Stimulated activated CD8-positive, alpha-beta memory T cell treated with anti-CD3 and anti-CD28 coated beads, Interleukin-7, amount 100 ng/mL, for 4 hours (primary cell): ENCODE measurements around the gene PIP5K1C.
A peak's percentile ranks its signal among the peaks of the same experiment; 100 is the strongest.

Source experiments
- DNase-seq, 2 donors: peaks; one replicate each; pipeline ENCODE4 v3.0.0-alpha.2; 2020; ENCODE audit warnings: low read depth in 2 of 2

Gene PIP5K1C

GRCh38 chr19:3693025-3693925 lies 7.0 kb downstream of the PIP5K1C start:
- no peak for DNase-seq

DNA sequence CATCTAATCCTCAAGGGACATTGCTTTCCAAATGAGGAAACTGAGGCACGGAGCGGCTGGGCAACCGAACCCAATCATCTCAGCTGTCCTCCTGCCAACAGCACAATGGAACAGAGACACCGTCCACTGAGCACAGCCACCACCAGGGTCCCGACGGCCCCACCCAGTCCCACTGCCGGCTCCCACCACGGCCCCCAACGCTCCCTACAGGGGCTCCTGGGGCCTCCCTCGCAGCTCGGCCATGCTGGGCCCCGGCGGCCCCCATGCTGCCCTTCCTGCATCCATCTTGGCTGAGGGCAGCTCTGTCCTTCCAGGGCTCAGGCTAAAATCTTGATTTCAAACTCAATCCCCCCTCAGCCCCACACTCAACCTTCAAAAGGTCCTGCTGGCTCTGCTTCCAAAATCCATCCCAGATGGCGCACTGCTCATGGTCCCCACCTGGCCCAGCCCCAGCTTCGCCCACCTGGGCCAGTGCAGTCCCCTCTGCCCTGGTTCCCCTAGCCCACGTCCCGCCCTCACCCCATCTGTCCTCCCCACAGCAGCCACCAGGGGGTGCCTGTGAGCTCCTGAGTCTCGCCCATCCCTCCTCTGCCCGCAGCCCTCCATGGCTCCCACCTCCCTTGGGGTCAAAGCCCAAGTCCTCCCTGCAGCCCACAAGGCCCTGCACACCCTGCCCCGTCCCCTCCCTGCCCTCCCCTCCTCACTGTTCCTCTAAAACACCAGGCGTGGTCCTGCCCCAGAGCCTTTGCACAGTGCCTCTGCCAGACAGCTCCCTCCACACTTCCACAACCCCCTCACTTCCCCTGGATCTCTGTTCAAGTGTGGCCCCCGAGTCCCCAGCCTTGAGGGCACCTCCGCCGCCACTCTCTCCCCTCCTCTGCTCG lies 7.9 kb downstream of the PIP5K1C start:
- DNase-seq = no peak

- no peak for DNase-seq
Observed at GRCh38 chr19:3691726-3692125, 8.5 kb downstream of the PIP5K1C start.

GRCh38 chr19:3691372-3691716 lies 8.9 kb downstream of the PIP5K1C start:
- no peak for DNase-seq

DNA sequence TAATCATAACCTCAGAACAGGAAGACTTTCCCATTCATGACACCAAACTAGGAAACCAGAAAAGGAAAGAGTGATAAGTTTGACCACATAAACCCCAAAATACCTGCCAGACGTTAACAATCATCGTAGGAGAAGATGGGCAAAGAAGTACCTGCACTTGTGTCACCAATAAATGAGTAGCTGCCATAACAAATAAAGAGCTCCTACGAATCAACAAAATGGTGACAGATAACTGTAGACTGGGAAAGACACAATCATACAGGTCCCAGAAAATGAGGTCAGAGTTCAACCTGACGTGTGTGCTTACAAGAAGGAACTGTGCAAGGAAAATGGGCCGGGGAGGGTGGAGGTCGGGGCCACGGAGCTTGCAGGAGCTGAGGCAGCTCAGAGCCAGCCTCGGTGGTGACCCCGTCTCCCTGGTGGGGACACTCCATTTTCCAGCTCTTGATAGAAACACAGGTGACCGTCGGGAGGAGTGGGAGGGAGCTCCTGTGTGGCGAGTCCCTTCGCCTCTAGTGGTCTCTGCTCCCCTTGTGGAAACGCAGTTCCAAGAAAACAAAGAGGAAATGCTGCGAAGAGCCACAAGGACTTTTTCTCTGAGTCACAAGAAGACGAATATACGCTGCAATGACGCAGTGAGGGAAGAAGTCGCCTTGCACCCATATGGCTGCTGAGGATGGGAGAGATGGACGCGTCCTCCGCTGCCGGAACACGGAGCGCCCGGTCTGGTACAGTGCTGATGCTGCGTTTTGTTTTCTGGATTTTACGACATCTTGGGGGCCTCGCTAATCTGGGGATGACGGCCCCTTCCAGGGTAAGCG lies 9.5 kb downstream of the PIP5K1C start:
- no peak for DNase-seq

- peak in 1 of 2 donors; percentile 26 for DNase-seq
Observed at GRCh38 chr19:3687774-3688706, 12.2 kb downstream of the PIP5K1C start.

GRCh38 chr19:3687393-3687773 lies 12.9 kb downstream of the PIP5K1C start:
- DNase-seq = no peak

- no peak for DNase-seq
Observed at GRCh38 chr19:3684817-3685410, 15.4 kb downstream of the PIP5K1C start.

DNA sequence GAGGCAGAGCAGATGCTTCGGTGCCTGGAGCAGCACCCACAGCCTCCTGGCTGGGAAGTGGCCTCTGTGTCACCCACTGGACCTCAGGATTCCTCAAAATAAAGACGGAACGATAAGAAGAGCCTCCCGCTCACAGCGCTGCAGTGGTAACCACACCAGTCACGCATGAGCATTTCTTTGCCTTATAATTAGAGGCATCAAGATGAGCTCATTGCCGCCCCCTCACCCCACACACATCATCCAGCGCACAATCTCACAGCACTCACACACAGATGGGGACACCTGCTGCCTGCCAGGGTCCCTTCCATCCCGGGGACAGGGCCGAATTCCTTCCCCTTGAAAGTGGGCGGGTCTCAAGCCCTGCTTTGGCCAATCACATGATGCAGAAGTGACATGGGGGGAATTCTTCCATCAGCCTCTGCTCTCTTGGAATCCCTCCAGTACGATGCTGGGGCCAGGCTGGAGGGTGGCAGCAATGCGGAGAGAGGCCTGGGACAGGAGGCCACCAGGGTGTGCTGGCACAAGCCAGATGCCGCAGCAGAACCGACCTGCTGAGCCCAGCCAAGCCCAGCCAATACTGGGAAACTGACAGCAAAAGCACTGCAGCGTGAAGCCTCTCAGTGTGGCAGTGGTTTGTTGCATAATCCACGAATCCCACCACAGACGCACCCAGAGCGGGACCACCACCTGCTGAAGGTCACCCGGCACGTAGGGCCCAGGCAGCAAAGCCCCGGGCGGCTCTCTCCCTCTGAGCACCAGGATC lies 16.0 kb downstream of the PIP5K1C start:
- DNase-seq = no peak

DNA sequence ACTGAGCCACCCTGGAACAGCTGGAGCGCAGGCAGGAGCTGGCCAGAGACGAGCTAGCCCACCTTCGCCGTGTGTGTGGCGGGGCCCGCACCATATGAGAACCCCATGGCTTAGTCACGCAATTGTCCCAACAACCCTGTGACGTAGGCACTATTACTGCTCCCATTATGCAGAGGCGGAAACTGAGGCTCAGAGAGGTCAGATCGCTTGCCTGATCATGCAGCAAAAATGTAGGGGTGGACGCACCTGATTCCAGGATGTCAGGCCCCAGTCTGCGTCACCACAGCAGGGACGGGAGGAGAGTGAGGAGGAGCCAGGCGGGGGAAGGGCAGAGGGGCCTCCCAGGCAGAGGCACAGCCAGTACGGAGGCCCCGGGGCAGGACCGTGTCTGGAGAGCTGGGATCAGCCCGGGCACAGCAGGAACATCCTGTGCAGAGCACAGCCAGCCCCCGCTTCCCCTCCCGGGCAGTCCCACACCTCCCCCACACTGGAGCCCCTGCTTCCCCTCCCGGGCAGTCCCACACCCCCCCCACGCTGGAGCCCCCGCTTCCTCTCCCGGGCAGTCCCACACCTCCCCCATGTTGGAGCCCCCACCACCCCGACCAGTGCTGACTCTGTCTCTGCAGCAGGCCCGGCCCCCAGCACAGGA lies 16.7 kb downstream of the PIP5K1C start:
- no peak for DNase-seq

GRCh38 chr19:3682741-3683404 lies 17.4 kb downstream of the PIP5K1C start:
- DNase-seq = no peak

DNA sequence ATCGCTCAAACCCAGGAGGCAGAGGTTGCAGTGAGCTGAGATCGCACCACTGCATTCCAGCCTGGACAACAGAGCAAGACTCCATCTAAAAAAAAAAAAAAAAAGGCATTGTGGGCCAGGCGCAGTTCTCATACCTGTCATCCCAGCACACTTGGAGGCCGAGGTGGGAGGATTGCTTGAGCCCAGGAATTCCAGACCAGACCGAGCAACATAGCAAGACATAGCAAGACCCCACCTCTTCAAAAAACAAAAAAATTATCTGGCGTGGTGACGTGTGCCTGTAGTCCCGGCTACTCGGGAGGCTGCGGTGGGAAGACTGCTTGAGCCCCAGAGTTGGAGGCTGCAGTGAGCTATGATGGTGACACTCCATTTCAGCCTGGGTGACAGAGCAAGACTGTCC lies 18.0 kb downstream of the PIP5K1C start:
- DNase-seq = no peak

- no peak for DNase-seq
Observed at GRCh38 chr19:3680939-3681338, 19.3 kb downstream of the PIP5K1C start.

DNA sequence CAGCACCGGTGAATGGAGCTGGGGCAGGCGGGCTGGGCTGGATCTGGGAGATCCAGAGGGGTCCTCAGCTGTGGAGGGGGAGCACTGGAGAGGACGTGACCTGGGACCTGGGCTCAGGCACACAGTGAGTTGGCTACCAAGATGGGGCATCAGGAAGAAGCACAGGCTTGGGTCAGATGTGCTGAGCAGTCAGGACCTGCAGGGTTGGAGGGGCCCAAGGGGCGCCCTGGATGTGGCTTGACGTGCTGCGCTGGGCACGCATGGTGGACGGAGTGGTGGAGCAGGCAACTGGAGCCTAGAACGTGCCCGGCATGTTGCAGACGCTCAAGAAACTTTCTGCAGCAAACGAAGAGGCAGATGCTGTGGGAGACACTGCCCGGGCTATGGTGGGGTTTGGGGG lies 20.7 kb downstream of the PIP5K1C start:
- no peak for DNase-seq

DNA sequence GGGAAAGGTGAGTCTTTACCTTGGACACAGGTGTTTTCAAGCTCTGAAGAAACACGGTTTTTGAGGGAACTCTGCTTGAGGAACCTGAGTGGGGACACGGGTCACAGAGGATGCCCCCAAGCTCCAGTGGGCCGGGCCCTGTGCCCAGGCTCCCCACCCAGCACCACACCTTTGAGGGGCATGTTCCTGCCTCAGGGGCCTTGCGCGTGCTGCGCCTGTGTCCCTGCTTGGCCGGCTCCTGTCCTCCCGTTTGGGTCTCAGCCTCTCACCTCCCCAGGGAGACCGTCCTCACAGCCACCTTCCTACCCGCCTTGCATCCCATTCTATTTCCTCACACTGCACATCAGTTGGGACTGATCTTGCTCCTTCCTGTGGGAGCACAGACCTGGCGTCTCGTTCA lies 21.1 kb downstream of the PIP5K1C start:
- DNase-seq = no peak

GRCh38 chr19:3678188-3678587 lies 22.1 kb downstream of the PIP5K1C start:
- DNase-seq = no peak

GRCh38 chr19:3674784-3675543 lies 25.3 kb downstream of the PIP5K1C start:
- no peak for DNase-seq
